ENCODE measurements around the gene KCNQ1.

Gene KCNQ1

GRCh38 chr11:2663506-2663905 is 218.7 kb downstream of the KCNQ1 start:
- Histone ChIP-seq H3K9me3 (ENCODE audit: insufficient read depth, low read length) (peaks cover 16% of the 10 kb centered on the region; the same call in 1 of the 2 replicates), H3K9ac (ENCODE audit: low read length) (no peak overlapping the region), H4K20me1 (ENCODE audit: low read depth, low read length) (no peaks in the 10 kb centered on the region), H2AFZ (ENCODE audit: low read depth, low read length, severe bottlenecking) (no peak overlapping the region), H3K27ac (ENCODE audit: low read depth, low read length) (no peak overlapping the region), H3K9me2 (replicated peaks; ENCODE audit: insufficient read depth, low read length) (no peaks in the 10 kb centered on the region), H3K79me2 (ENCODE audit: insufficient read depth, low read length) (no peaks in the 10 kb centered on the region), H3K4me2 (ENCODE audit: low read depth, low read length, poor library complexity, severe bottlenecking) (no peak overlapping the region), H3K36me3 (ENCODE audit: low read length) (no peaks in the 10 kb centered on the region), H3K27me3 (ENCODE audit: low read length) (no peaks in the 10 kb centered on the region), H3K4me3 (ENCODE audit: insufficient read depth, low read length, poor library complexity, severe bottlenecking) (no peak overlapping the region), H3F3A (ENCODE audit: insufficient read depth) (no peaks in the 10 kb centered on the region)
- no peak for TF ChIP-seq EZH2phosphoT487 (conservative IDR thresholded peaks at IDR 0.05; ENCODE audit: low read length)
- TF ChIP-seq CTCF (IDR thresholded peaks at IDR 0.05; ENCODE audit: insufficient read depth, low read length, poor library complexity, severe bottlenecking), result no peak

GRCh38 chr11:2663915-2664314 is 219.1 kb downstream of the KCNQ1 start:
- Histone ChIP-seq H3K36me3 (ENCODE audit: low read length) (no peaks in the 10 kb centered on the region), H3K4me3 (ENCODE audit: insufficient read depth, low read length, poor library complexity, severe bottlenecking) (no peak overlapping the region), H3K9ac (ENCODE audit: low read length) (no peak overlapping the region), H3K9me3 (ENCODE audit: insufficient read depth, low read length) (peaks cover 16% of the 10 kb centered on the region; the same call in 1 of the 2 replicates), H4K20me1 (ENCODE audit: low read depth, low read length) (no peaks in the 10 kb centered on the region), H2AFZ (ENCODE audit: low read depth, low read length, severe bottlenecking) (no peak overlapping the region), H3K79me2 (ENCODE audit: insufficient read depth, low read length) (no peaks in the 10 kb centered on the region), H3K27ac (ENCODE audit: low read depth, low read length) (no peak overlapping the region), H3K4me2 (ENCODE audit: low read depth, low read length, poor library complexity, severe bottlenecking) (no peak overlapping the region), H3F3A (ENCODE audit: insufficient read depth) (no peaks in the 10 kb centered on the region), H3K27me3 (ENCODE audit: low read length) (no peaks in the 10 kb centered on the region), H3K9me2 (replicated peaks; ENCODE audit: insufficient read depth, low read length) (no peaks in the 10 kb centered on the region)
- TF ChIP-seq EZH2phosphoT487 (conservative IDR thresholded peaks at IDR 0.05; ENCODE audit: low read length) (no peak), CTCF (IDR thresholded peaks at IDR 0.05; ENCODE audit: insufficient read depth, low read length, poor library complexity, severe bottlenecking) (no peak)

DNA sequence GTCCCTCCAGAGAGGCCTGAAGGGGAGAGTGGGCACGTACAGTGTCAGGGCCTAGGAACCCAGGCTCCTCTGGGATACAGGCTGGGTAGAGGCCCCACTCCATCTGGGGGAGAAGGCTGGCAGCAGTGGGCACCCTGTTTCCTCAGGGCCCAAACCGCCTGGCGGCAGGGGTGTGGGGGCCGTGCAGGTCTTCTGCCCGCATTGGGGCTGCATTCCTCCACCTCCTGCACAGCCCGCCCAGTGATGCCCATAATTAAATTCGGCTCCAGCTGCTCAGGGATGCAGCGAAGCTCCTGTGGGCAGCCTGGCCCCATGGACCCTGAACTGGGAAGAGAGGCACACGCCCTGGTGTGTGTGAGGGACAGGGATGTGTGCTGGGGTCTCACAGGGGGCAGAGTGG is 219.6 kb downstream of the KCNQ1 start:
- H3K36me3 ChIP-seq (ENCODE audit: low read length), result no peaks in the 10 kb centered on the region
- H2AFZ ChIP-seq (ENCODE audit: low read depth, low read length, severe bottlenecking), result no peak overlapping the region
- no peak overlapping the region for H3K9ac ChIP-seq (ENCODE audit: low read length)
- no peak overlapping the region for H3K27ac ChIP-seq (ENCODE audit: low read depth, low read length)
- TF ChIP-seq CTCF (IDR thresholded peaks at IDR 0.05; ENCODE audit: insufficient read depth, low read length, poor library complexity, severe bottlenecking) (no peak), EZH2phosphoT487 (conservative IDR thresholded peaks at IDR 0.05; ENCODE audit: low read length) (no peak)
- H3K27me3 ChIP-seq (ENCODE audit: low read length), result no peaks in the 10 kb centered on the region
- no peak overlapping the region for H3K4me2 ChIP-seq (ENCODE audit: low read depth, low read length, poor library complexity, severe bottlenecking)
- no peaks in the 10 kb centered on the region for H4K20me1 ChIP-seq (ENCODE audit: low read depth, low read length)
- no peak overlapping the region for H3K4me3 ChIP-seq (ENCODE audit: insufficient read depth, low read length, poor library complexity, severe bottlenecking)
- H3K79me2 ChIP-seq (ENCODE audit: insufficient read depth, low read length), result no peaks in the 10 kb centered on the region
- H3K9me3 ChIP-seq (ENCODE audit: insufficient read depth, low read length), result peaks cover 16% of the 10 kb centered on the region; the same call in 1 of the 2 replicates
- no peaks in the 10 kb centered on the region for H3K9me2 ChIP-seq (replicated peaks; ENCODE audit: insufficient read depth, low read length)
- no peaks in the 10 kb centered on the region for H3F3A ChIP-seq (ENCODE audit: insufficient read depth)
